Nephron (organoid): ENCODE results near the gene PRAME.
"Not testable (repeated sequence)": the region's sequence is repeated elsewhere in the genome, so short reads cannot be mapped to it uniquely, and the experiment has no call there.

ENCODE experiments used
- H3K27ac Mint-ChIP-seq, 3 experiments: 2 replicates each; pipeline ENCODE4 v1.8.0; 2020; ENCODE audit warnings: mixed read lengths in 3 of 3, mild to moderate bottlenecking in 2 of 3, moderate library complexity in 1 of 3
- H3K27me3 Mint-ChIP-seq: 2 replicates; pipeline ENCODE4 v1.8.0; 2021; ENCODE audit warnings: low read depth, mild to moderate bottlenecking, moderate library complexity, mixed read lengths
- H3K36me3 Mint-ChIP-seq: 2 replicates; pipeline ENCODE4 v1.8.0; 2020; ENCODE audit warnings: low read depth, mixed read lengths
- H3K4me1 Mint-ChIP-seq: 2 replicates; pipeline ENCODE4 v1.8.0; 2020; ENCODE audit warnings: mixed read lengths
- H3K4me3 Mint-ChIP-seq, 3 experiments: 2 replicates each; pipeline ENCODE4 v1.8.0; 2020; ENCODE audit warnings: mild to moderate bottlenecking in 3 of 3, mixed read lengths in 3 of 3, moderate library complexity in 2 of 3
- H3K9me3 Mint-ChIP-seq: 2 replicates; pipeline ENCODE4 v1.8.0; 2020; ENCODE audit warnings: mixed read lengths
- CTCF ChIP-seq, 3 experiments: fragments of 200-600 bp; sonication (generic); IDR thresholded peaks; one replicate each; pipeline ENCODE4 v1.5.0; 2021; ENCODE audit warnings: antibody characterized with exemption in 3 of 3; ENCODE audit not compliant: unreplicated experiment in 3 of 3

The PRAME gene

GRCh38 chr22:22583030-22583429, 24.0 kb upstream of the PRAME start:
- H3K27me3 Mint-ChIP-seq = peaks cover 31% of the 10 kb centered on the region
- no peak overlapping the region for H3K4me3 Mint-ChIP-seq
- no peak for TF ChIP-seq CTCF (IDR thresholded peaks at IDR 0.05; ENCODE audit: unreplicated experiment in 3 of 3)
- H3K36me3 Mint-ChIP-seq = no peaks in the 10 kb centered on the region
- no peaks in the 10 kb centered on the region for H3K4me1 Mint-ChIP-seq
- H3K27ac Mint-ChIP-seq = no peak overlapping the region
- no peaks in the 10 kb centered on the region for H3K9me3 Mint-ChIP-seq

- not testable (repeated sequence) for H3K4me1 Mint-ChIP-seq, H3K9me3 Mint-ChIP-seq, H3K4me3 Mint-ChIP-seq, H3K27ac Mint-ChIP-seq, H3K36me3 Mint-ChIP-seq
- H3K27me3 Mint-ChIP-seq = peaks cover 24% of the 10 kb centered on the region
Observed at GRCh38 chr22:22581524-22581923, 22.5 kb upstream of the PRAME start.

GRCh38 chr22:22579869-22580604, 21.0 kb upstream of the PRAME start:
- Mint-ChIP-seq H3K4me3 (no peak overlapping the region), H3K36me3 (no peaks in the 10 kb centered on the region), H3K27me3 (peaks cover 18% of the 10 kb centered on the region), H3K9me3 (no peaks in the 10 kb centered on the region), H3K27ac (no peak overlapping the region), H3K4me1 (no peaks in the 10 kb centered on the region)
- no peak for TF ChIP-seq CTCF (IDR thresholded peaks at IDR 0.05; ENCODE audit: unreplicated experiment in 3 of 3)

- H3K27ac Mint-ChIP-seq = no peak overlapping the region
- H3K9me3 Mint-ChIP-seq = no peaks in the 10 kb centered on the region
- no peaks in the 10 kb centered on the region for H3K36me3 Mint-ChIP-seq
- TF ChIP-seq CTCF (IDR thresholded peaks at IDR 0.05; ENCODE audit: unreplicated experiment in 3 of 3) = no peak
- peaks cover 25% of the 10 kb centered on the region for H3K27me3 Mint-ChIP-seq
- H3K4me1 Mint-ChIP-seq = no peaks in the 10 kb centered on the region
- no peak overlapping the region for H3K4me3 Mint-ChIP-seq
Observed at GRCh38 chr22:22578702-22579424, 19.8 kb upstream of the PRAME start.

- Mint-ChIP-seq H3K4me3 (no peak overlapping the region), H3K27ac (no peak overlapping the region), H3K9me3 (no peaks in the 10 kb centered on the region), H3K4me1 (no peaks in the 10 kb centered on the region), H3K36me3 (no peaks in the 10 kb centered on the region), H3K27me3 (peaks cover 18% of the 10 kb centered on the region)
- no peak for TF ChIP-seq CTCF (IDR thresholded peaks at IDR 0.05; ENCODE audit: unreplicated experiment in 3 of 3)
Observed at GRCh38 chr22:22576989-22577427, 17.9 kb upstream of the PRAME start.

- H3K4me1 Mint-ChIP-seq = no peaks in the 10 kb centered on the region
- TF ChIP-seq CTCF (IDR thresholded peaks at IDR 0.05; ENCODE audit: unreplicated experiment in 3 of 3) = peak; percentile 65 to 75 (median 72)
- no peak overlapping the region for H3K4me3 Mint-ChIP-seq
- no peaks in the 10 kb centered on the region for H3K36me3 Mint-ChIP-seq
- no peaks in the 10 kb centered on the region for H3K9me3 Mint-ChIP-seq
- H3K27ac Mint-ChIP-seq = no peak overlapping the region
- H3K27me3 Mint-ChIP-seq = peaks cover 15% of the 10 kb centered on the region
Observed at GRCh38 chr22:22576244-22576988, 17.4 kb upstream of the PRAME start.
